ENCODE data around the gene SYNGR3.

DNA sequence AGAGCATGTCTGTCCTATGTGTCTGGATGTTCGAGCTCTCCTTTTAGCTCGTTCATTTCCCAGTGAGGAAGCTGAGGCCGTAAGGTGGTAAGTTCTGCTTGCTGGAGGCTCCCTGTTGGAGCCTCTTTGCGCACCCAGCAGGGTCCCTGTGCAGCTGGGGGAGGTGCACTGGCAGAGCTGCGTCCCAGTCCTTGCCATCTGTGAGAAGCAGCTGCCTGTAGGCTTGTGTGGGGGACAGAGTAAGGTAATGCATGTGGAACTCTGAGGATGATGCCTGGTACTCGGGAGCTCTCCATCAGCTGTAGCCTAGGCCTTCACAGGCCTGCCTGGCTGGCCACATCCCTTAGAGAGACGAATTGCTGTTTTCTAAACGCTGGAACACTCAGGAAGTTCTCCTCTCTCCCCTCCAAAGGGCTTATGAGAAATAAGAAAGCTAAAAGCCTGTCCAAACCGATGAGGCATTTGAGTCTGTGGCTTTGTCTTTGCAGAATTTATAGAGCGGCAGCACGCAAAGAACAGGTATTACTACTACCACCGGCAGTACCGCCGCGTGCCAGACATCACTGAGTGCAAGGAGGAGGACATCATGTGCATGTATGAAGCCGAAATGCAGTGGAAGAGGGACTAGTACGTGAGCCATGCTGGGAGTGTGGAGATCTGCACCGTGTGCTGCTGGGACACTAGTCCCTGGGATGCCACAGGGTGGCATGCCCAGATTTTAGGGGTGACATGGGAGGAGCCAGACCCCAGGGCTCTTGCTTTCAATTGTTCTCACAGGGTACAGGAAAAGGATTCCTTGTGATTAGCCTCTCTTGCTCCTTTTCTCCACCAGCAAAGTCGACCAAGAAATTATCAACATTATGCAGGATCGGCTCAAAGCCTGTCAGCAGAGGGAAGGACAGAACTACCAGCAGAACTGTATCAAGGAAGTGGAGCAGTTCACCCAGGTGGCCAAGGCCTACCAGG is 28.8 kb upstream of the SYNGR3 start:
- no peak for TF ChIP-seq HOXB13 (CRISPR knock-in tag; IDR thresholded peaks at IDR 0.05; ENCODE audit: low read depth)
- no peak for TF ChIP-seq CHD4 (IDR thresholded peaks at IDR 0.05; ENCODE audit: borderline replicate concordance)

Measured in A549 (cell line).